NCI-H2227 treated with DMSO at 0.1 percent for 48 hours (cell line): ENCODE data around the gene ITGB5.
"Not testable (repeated sequence)": the region's sequence is repeated elsewhere in the genome, so short reads cannot be mapped to it uniquely, and the experiment has no call there.

Experiments used
- DNase-seq: peaks from one replicate; lab custom pipeline; 2025; lab: John Stamatoyannopoulos, UW

Gene ITGB5

DNA sequence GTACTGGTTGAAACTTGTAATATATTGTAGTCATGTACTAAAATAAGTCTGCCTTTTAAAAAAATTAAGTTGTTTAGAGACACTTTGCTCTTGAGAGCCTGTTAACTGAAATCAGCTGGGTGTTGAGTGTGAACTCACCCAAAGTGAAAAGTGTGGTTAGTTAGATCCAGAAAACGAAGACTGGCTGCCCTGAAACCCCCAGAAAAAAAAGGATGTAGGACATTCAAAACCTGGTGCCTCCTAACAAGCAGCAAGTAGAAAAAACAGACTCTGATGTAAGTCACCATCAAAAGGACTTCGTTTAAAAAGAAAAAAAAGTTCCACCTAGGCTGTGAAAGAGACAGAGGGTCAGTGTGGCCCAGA lies 116.1 kb downstream of the ITGB5 start:
- no peak for DNase-seq

DNA sequence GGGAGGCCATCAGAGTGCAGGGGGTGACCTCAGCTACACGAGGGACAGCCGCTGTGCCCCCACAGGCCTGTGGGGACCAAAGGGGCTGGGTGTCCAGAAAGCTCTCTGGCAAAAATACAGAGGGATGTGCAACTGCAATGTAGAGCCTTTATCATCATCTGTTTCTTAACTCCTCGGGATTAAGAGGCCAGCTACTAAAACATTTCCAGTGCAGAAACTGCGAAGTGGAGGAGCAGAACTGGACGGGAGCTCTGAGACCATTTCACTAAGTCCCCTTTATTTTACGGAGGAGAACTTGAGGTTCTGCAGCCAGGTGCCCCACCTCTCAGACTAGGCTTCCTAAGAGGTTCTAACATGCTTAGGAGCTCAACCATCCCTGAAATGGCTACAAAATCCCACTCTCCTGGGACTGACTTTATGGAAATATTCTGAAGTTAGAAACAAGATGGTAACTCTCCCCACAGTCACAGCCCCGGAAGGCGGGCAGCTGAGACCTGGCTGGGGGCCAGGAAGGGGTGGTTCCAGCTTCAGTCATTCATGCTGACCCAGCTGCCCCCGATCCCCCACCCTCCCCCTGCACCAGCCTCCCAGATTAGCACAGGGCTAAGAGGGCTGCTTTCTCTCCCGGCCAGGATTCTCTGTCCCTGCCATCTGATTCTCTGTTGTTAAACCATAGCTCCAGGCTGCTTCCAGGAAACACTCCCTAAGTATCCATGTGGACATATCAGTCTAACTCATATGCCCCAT lies 116.7 kb downstream of the ITGB5 start:
- DNase-seq = peak; percentile 29

DNA sequence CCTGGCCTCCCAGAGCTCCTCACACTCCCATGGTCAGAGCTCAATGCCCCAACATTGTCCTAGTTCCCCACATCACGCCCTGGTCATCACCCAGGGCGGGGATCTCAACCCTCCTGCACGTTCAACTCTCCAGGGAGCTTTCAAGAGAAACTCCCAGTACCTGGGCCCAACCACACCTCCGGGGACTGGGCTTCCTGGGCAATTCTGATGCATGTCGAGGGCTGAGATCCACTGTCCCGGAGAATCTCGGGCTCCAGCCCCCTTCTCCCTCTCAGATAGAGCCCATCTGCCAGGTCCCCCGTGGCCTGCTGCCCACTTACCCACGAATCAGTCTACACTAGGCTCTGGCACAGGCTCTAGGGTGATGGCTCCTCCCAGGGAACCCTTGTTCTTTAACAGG lies 117.7 kb downstream of the ITGB5 start:
- no peak for DNase-seq

DNA sequence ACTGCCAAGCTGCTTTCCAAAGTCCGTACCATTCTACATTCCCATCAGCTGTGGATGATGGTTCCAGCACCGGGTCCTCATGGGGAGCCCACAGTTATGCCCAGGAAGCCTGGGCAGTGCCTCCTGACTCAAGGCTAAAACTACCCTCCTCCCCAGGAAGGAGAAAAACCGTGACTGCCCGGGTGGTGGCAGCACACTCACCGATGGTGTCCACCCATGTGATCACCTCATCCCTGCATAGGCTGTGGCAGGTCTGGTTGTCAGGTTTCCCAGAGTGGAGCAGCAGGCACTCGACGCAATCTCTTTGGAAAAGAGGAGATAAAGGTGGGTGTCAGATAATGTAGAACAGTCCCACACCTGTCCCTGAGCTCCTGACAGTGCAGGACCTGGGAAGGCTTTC lies 118.4 kb downstream of the ITGB5 start:
- DNase-seq = no peak

DNA sequence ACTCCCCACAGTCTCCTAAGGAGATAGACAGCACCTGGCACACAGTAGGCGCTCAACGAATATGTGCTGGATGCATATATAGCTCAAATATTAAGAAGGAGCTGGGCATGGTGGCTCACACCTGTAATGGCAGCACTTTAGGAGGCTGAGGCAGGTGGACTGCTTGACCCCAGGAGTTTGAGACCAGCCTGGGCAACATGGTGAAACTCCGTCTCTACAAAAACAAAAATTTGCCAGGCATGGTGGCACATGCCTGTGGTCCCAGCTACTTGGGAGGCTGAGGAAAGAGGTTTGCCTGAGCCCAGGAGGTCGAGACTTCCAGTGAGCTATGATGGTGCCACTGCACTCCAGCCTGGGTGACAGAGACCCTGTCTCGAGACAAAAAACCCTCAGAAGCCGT lies 119.5 kb downstream of the ITGB5 start:
- DNase-seq = no peak

DNA sequence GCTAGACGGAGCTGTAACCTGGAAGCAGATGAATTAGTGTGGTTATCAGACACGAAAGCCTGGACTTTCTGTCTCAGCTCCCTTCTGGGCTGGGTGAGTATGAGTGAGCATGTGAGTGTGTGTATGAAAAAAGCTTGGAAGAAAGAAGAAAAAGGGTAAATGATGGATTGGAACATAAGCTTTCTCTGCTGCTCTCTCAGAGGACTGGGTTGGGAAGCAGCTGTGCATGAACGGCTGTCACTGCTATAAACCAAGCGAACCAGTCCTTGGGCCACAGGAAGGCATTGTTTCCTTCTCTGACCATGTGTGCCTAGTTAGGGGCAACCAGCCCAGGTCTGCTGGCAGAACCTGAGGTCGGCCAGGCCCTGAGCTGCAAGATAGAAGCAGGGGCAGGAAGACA lies 119.9 kb downstream of the ITGB5 start:
- no peak for DNase-seq

DNA sequence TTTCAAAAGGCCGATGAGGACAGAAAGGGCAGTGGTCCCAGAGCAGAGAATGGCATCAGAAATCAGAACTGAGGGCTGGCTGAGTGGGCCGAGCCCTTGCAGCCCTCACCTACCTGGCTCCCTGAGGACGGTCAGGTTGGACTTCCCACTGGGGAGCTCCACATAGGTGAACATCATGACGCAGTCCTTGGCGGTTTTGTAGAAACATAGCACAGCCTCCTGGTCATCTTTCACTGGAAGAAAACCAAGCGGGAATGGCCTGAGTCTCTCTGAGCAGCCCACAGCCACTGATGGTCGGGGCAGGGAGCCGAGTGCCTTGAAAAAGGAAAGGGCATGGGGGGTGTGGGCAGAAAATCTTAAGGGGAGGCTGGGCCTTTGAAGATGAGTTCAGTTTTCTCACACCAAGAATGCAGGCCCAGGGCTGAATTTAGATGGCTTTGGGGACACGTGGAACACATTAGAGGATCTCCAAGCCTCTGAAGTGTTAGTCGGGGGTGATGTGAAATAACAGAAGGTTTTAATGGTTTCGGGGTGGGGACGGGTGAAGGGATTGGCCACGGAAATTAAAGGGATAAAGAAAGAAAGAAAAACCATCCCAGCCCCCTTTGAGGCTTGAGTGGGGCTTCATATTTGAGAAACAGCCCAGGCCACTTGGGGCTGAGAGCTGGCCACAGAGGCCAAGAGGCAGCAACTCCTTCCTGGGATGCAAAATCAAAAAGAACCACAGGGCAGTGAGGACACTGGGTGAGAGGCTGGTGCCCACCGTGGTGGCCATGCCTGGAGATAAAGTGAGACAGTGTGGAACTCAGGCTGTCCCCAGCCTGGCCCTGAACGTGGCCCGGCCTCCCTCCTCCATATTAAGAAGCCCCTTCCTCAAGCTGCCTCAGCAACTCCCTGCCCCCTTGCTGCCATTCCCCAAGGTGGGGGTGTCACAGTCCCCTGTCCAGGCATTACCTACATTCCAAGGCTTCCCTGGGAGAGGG lies 120.8 kb downstream of the ITGB5 start:
- DNase-seq = no peak

DNA sequence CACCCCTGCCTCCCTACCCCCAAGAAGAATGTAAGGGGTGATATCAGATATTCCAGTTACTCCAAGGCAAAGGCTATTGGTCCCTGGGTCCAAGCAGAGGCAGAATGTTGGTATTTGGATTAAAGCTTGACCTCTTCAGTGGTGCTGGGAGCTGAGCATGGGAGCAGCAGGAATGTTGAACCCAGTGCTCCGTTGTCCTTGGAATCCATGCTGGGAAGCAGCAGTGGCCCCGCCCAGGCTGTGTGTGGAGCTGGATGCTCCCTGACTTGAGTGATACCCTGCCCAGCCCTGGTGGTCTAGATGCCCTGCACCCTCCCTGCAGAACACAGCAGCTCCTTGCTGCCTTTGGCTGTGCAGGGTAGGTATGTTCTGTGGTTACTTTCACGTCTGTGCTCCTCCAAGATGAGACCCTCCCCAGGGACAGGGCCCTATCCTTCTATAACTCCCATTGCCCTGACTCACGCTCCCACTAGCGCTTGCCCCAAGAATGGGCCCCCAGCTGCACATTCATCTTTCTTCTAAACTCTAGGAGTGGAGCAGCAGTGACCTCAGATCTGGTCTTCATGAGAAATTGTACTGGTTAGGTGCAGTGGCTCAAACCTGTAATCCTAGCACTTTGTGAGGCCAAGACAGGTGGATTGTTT lies 121.8 kb downstream of the ITGB5 start:
- no peak for DNase-seq

DNA sequence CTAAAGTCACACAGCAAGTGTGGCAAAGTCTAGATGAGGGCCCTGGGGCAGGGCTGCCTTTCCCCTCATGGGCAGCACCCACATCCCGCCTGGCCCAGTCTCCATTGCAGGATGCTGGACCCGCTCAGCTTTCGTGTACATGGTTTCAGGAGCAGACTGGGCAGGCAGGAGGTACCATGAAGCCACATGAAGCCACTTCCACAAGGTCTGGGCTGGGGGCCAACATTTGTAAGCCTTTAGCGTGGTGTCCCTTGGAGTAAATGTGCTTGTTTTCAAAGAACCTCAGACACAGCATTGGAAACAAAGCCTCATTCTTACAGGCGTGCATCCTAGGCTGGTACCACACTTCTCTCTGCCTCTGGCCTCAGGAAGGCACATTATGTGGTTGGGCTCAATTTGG lies 122.4 kb downstream of the ITGB5 start:
- no peak for DNase-seq

DNA sequence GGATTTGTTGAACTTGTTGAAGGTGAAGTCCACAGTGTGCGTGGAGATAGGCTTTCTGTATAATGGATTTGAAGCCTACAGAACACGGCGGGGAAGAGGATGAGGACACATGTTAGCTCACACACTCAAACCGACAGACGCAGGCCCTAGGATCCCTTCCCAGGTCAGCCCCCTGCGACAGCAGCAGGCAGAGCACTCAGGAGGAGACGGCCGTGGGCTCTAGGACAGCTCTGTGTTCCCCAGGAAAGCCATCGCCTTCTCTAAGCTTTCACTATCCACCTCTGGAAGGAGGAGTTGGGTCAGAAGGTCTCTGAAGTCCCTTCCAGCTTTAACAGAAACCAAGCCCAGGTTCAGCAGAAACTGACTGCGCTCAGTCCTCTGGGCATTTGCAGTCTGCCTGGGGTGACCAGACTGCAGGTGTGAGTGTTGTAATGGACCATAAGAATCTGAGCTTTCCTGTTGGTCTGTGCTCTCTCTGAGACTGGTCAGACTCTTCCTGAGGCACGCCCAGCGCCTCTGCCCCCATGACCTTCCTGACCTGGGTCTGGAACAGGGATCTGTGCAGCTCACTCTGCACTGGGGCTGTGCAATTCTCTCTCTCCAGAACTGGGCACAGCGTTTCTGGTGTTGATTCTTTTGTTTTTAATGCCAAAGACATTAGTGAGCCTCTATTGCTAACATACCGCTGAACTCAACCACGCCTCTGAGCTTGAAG lies 123.4 kb downstream of the ITGB5 start:
- DNase-seq = no peak

DNA sequence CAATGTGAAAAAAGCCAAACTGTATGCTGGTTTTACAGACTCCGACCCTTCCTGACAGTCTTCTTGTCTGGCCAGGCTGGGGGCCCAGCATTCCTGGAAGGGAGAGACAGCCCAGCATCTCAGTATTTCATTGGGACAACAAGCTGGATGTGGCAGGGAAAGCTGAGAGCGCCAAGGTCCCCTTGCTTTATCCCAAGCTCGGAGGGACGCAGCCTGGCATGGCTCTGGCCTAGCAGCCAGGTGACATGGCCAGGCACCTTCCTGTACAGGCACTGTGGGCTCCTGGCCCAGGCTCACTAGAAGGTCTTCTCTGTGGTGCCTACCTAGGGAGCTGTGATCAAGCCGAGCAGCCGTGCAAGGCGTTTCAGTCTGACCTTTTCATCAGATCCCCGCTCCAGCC lies 124.0 kb downstream of the ITGB5 start:
- DNase-seq = no peak

DNA sequence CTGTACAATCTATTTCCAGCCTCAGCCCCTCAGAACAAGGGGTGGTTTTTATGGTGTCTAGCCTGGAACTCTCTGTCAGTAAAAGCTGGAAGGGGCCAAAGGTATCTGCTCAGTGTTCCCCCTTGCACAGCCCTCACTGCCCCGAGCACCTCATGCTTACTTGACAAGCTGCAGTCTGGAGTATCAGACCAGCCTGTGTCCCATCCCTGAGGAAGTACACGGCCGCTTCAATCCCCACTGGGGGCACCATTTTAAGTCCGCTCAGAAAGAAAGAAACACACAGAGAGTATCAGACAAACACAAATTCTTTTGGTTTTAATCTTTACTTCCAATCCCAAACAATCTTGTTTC lies 124.5 kb downstream of the ITGB5 start:
- DNase-seq = no peak

DNA sequence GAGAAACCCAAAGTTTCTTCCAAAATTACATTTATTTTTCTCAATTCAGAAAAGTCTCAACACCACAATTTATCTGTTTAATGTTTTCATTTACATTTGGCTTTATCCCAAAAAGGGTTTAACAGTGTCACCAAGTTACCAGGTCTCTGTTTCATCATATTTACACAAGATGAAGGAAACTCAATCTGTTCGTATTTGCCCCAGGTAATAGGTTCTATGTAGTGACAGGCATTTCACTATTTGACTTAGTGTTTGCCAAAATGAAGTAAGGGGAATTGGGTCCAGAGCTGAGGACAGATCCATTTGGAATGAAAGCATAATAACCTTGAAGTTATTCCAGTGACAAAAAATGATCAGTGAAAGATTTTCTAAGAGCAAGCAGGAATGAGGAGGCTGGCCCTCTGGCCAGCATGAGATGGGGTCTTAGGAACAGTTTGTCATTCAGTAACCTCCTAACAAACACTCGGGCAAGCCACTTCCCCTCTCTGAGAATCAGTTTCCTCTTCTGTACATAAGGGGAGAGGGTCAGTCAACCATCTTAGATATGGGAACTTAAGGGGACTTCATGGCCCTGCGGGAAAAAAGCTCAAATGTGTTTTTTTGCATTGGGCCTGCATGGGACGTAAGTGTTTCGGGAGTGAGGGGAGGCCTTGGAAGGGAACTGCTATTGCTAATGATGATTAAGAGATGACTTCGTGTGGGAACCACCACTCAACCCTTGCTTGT lies 125.1 kb downstream of the ITGB5 start:
- no peak for DNase-seq

DNA sequence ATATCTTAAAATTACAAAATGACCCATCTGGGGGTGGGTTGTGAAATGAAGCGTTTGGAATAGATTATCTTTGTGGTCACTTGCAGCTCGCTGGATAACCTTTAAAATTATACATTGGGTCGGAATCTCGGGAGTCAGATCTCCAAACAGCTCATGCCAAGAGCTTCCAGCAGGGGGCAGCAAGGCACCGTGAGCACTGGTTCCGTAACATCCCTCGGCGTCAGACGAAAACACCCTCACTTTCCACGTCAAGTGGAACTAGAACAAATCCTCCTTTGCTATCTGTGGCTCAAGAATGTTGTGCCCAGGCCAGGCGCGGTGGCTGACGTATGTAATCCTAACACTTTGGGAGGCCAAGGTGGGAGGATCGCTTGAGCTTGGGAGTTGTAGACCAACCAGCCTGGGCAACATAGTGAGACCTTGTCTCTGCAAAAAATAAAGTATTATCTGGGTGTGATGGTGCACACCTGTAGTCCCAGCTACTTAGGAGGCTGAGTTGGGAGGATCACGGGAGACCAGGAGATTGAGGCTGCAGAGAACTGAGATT lies 125.8 kb downstream of the ITGB5 start:
- peak; percentile 62 for DNase-seq

DNA sequence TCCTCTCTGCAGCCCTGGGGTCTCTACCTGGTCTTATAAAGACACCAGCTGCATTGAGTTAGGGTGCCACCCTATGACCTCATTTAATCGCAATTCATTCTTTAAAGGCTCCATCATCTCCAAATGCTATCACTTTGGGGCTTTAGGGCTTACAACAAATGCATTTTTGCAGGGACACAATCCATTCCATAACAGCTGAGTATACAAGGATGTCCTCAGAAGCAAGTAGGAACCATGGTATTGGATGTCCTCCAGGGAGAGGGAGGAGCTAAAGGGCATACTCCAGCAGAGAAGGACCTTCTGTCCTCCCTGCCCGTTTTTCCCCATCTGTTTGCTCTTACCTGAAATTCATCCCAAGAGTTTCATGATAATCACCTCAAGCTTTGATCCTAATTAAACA lies 126.6 kb downstream of the ITGB5 start:
- no peak for DNase-seq

DNA sequence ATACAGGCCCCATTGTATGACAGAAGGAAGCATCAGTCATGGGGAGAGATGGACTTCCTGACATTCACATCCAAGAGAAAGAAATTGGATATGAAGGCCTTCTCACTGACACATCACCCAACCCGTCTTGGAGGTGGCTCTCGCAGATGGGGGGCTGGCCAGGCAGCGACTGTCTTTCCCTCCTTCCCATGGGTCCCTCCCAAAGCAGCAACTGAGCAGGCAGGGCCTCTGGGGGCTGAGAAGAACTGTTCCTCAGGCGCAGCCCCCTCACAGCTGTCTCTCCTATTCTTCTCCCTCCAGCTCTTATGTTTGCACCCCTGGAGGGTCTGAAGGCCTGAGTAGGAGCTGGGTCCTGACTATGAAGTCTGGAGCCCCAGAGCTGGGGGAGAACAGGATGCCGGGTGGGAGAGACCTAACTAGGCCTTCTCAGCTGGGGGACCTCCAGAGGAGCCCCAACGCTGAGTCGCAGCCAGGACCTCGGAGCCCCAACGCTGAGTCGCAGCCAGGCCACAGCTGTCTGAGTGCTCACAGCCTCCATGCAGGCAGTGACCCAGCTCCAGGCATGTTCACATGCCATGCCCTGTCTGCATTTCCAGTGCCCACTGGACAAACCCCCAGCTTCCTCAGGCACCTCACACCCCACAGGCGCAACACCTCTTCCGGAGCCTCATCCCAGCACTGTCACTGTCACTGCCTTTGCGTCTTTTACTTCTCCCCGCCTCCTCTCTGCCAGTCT lies 127.3 kb downstream of the ITGB5 start:
- no peak for DNase-seq

DNA sequence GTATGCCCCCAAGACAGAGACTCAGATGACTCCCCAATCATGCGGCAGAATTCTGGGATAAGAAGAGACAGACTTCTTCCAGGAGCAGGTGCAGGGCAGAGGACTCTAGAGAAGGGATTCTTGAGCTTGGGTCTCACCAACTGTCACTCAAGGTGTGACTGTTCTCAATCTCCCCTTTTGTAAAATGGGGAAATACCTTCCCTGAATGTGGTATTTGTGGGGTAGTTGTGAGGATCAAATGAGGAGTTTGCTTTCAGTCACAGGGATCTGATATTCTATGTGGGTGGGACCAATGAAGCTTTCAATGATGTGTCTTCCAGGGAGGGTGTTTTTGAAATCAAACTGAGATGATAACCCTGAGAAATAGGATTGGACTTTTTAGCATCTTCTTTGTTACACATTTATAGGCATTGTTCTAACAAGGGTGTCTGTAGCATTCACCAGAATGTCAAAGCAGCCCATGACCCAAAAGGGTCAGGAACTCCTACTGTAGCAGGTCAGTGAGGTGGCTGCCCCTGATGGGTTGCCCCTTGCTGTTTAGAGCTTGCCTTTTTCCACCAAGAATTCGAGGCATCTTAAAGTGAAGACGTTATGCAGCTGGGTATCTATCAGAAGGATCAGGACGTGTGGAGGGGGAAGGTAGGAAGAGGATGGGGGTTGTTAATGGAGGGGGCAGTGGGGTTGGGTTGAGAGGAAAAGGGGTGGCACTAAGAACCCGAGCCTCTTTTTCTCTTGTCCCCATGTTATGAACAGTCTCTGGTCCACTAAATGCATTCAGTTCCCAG lies 128.1 kb downstream of the ITGB5 start:
- DNase-seq = no peak

DNA sequence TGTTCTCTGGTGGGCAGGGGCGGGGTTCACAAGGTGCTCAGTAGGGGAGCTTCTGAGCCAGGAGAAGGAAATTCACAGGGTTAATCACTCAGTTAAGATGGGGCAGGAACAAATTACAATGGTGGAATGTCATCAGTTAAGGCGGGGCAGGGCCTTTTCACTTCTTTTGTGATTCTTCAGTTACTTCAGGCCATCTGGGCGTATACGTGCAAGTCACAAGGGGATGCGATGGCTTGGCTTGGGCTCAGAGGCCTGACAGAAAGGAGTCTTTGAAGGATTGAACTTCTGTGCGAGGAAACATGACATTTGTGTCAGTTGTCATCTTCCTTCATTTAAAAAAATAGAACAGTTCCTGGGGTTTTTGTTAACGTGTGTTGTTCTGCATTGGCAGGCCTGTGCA lies 129.2 kb downstream of the ITGB5 start:
- DNase-seq = not testable (repeated sequence)

DNA sequence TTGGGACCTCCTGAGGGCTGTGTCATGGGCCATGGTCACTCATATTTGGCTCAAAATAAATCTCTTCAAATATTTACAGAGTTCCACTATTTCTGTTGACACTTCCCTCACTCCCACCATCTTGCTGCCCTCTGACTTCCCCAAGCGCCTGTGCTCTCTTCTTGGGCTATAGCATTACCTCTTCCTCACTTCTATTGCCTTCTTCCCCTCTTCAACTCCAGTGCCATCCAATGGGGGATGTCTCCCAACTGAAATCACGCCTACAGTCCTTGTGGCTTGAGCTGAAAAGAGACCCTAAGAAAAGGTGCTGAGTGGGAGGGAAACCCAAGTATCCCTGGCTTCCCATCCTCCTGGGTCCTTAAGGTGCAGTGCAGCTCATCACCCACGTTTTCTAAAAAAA lies 135.1 kb downstream of the ITGB5 start:
- no peak for DNase-seq

DNA sequence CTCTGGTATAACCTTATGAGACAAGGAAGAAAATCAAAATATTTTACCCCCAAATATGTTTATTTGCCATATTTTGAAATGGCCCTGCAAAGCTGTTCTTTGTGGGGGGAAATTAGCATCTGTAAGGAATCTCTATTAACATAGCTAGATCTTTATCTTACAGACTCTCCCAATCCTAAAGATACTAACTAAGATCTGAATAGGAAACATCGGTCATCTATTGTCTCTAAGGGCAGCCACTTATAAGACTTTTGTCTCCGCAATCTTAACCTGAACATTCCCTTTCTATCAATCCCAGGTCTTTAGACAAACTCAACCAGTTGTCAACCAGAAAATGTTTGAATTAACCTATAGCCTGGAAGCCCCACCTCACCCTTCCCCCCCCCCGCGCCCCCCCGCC lies 135.7 kb downstream of the ITGB5 start:
- DNase-seq = no peak
